ENCODE measurements around the gene LYRM9.

The LYRM9 gene

GRCh38 chr17:27904534-27905446 is 11.6 kb upstream of the LYRM9 start:
- no peaks in the 10 kb centered on the region for H3K36me3 ChIP-seq
- TF ChIP-seq CTCF (IDR thresholded peaks at IDR 0.05), result no peak
- H3K9me3 ChIP-seq, result no peaks in the 10 kb centered on the region
- H3K27me3 ChIP-seq, result no peaks in the 10 kb centered on the region
- H3K4me3 ChIP-seq (ENCODE audit: low read depth in 1 of 2, low read length in 1 of 2), result no peak overlapping the region
- no peaks in the 10 kb centered on the region for H3K4me1 ChIP-seq (ENCODE audit: control insufficient read depth in 1 of 2, insufficient read depth in 1 of 2, low read depth in 1 of 2, low read length in 1 of 2)
- H3K27ac ChIP-seq, result no peak overlapping the region

- no peaks in the 10 kb centered on the region for H3K9me3 ChIP-seq
- H3K27ac ChIP-seq, result no peak overlapping the region
- no peaks in the 10 kb centered on the region for H3K27me3 ChIP-seq
- no peak for TF ChIP-seq CTCF (IDR thresholded peaks at IDR 0.05)
- H3K4me1 ChIP-seq (ENCODE audit: control insufficient read depth in 1 of 2, insufficient read depth in 1 of 2, low read depth in 1 of 2, low read length in 1 of 2), result no peaks in the 10 kb centered on the region
- H3K36me3 ChIP-seq, result no peaks in the 10 kb centered on the region
- H3K4me3 ChIP-seq (ENCODE audit: low read depth in 1 of 2, low read length in 1 of 2), result no peak overlapping the region
These were observed 10.9 kb upstream of the LYRM9 start for GRCh38 chr17:27904114-27904513.

GRCh38 chr17:27899525-27899924 is 6.4 kb upstream of the LYRM9 start:
- TF ChIP-seq CTCF (IDR thresholded peaks at IDR 0.05), result no peak
- Histone ChIP-seq H3K27me3 (no peaks in the 10 kb centered on the region), H3K9me3 (no peaks in the 10 kb centered on the region), H3K27ac (no peak overlapping the region), H3K4me3 (ENCODE audit: low read depth in 1 of 2, low read length in 1 of 2) (no peak overlapping the region), H3K4me1 (ENCODE audit: control insufficient read depth in 1 of 2, insufficient read depth in 1 of 2, low read depth in 1 of 2, low read length in 1 of 2) (peaks cover 2 to 3% of the 10 kb centered on the region in 2 experiments), H3K36me3 (no peaks in the 10 kb centered on the region)

GRCh38 chr17:27898096-27898495 is 4.9 kb upstream of the LYRM9 start:
- no peaks in the 10 kb centered on the region for H3K9me3 ChIP-seq
- H3K4me1 ChIP-seq (ENCODE audit: control insufficient read depth in 1 of 2, insufficient read depth in 1 of 2, low read depth in 1 of 2, low read length in 1 of 2), result peaks cover 14 to 15% of the 10 kb centered on the region in 2 experiments
- H3K27me3 ChIP-seq, result no peaks in the 10 kb centered on the region
- H3K4me3 ChIP-seq (ENCODE audit: low read depth in 1 of 2, low read length in 1 of 2), result no peak overlapping the region
- H3K27ac ChIP-seq, result no peak overlapping the region
- TF ChIP-seq CTCF (IDR thresholded peaks at IDR 0.05), result no peak
- H3K36me3 ChIP-seq, result no peaks in the 10 kb centered on the region

- Histone ChIP-seq H3K36me3 (no peaks in the 10 kb centered on the region), H3K4me1 (ENCODE audit: control insufficient read depth in 1 of 2, insufficient read depth in 1 of 2, low read depth in 1 of 2, low read length in 1 of 2) (peaks cover 21 to 22% of the 10 kb centered on the region in 2 experiments), H3K4me3 (ENCODE audit: low read depth in 1 of 2, low read length in 1 of 2) (no peak overlapping the region), H3K27me3 (no peaks in the 10 kb centered on the region), H3K27ac (no peak overlapping the region), H3K9me3 (no peaks in the 10 kb centered on the region)
- TF ChIP-seq CTCF (IDR thresholded peaks at IDR 0.05), result no peak
These were observed 3.5 kb upstream of the LYRM9 start for GRCh38 chr17:27896701-27897100.
